Activated CD8-positive, alpha-beta memory T cell treated with anti-CD3 and anti-CD28 coated beads, Interleukin-2, amount 10 ng/mL, durations not matched to agents 7 days and 5 days (primary cell): ENCODE measurements around the gene NANS. TPM values are rescaled to one million over a fixed set of nuclear protein-coding genes. Genes with fewer than 3 reads are reported as not detected.
"Not testable (repeated sequence)": the region's sequence is repeated elsewhere in the genome, so short reads cannot be mapped to it uniquely, and the experiment has no call there.

Source experiments
- ATAC-seq: fragments of 150-1000 bp; cut with Tn5 transposase; one replicate; pipeline ENCODE4 v1.10.0; 2021; ENCODE audit warnings: moderate library complexity
- CTCF ChIA-PET: fragments of 350-600 bp; sonication (Branson Sonifier 250); formaldehyde crosslinking; loops from one replicate; lab custom pipeline; 2021; ENCODE audit warnings: antibody characterized with exemption; lab: Charles Lee
- DNase-seq: peaks from one replicate; pipeline ENCODE4 v3.0.0-alpha.2; 2020
- H3K27ac Mint-ChIP-seq: one replicate; pipeline ENCODE4 v1.8.0; 2021; ENCODE audit warnings: mild to moderate bottlenecking, mixed read lengths
- H3K27me3 Mint-ChIP-seq: one replicate; pipeline ENCODE4 v1.8.0; 2021; ENCODE audit warnings: mixed read lengths
- H3K36me3 Mint-ChIP-seq: one replicate; pipeline ENCODE4 v1.8.0; 2021; ENCODE audit warnings: mild to moderate bottlenecking, mixed read lengths
- H3K4me1 Mint-ChIP-seq: one replicate; pipeline ENCODE4 v1.8.0; 2021; ENCODE audit warnings: mixed read lengths
- H3K4me3 Mint-ChIP-seq: one replicate; pipeline ENCODE4 v1.8.0; 2021; ENCODE audit warnings: mild to moderate bottlenecking, moderate library complexity, mixed read lengths
- H3K9me3 Mint-ChIP-seq: one replicate; pipeline ENCODE4 v1.8.0; 2022; ENCODE audit warnings: low read depth, mixed read lengths
- total RNA-seq, 2 experiments: library from RNA; stranded (reverse); gene quantifications; one replicate each; pipeline ENCODE4 v1.2.3, GENCODE V29; 2021

NANS gene
- total RNA-seq, 2 experiments from 2014 or later, result 35.5 to 47.8 TPM

- Mint-ChIP-seq H3K36me3 (peaks cover 17% of the 10 kb centered on the region), H3K4me1 (peaks cover 42% of the 10 kb centered on the region), H3K27ac (peak overlapping the region; percentile 91), H3K27me3 (no peaks in the 10 kb centered on the region), H3K4me3 (peak overlapping the region; percentile 82), H3K9me3 (no peaks in the 10 kb centered on the region)
- no peak for ATAC-seq
- CTCF ChIA-PET, result interaction anchor here (2.1 to 5.2 kb wide), 5 partner anchors 10 to 144 kb away, joined by 6 to 49 read pairs (median 19); partner anchors contain the start of genes CORO2A and TBC1D2
- DNase-seq, result no peak
These were observed 63.9 kb downstream of the NANS start for GRCh38 chr9:98120476-98120875.

GRCh38 chr9:98121058-98121457 lies 64.5 kb downstream of the NANS start:
- DNase-seq, result no peak
- Mint-ChIP-seq H3K4me1 (peaks cover 42% of the 10 kb centered on the region), H3K27ac (no peak overlapping the region), H3K36me3 (peaks cover 15% of the 10 kb centered on the region), H3K27me3 (no peaks in the 10 kb centered on the region), H3K4me3 (no peak overlapping the region), H3K9me3 (no peaks in the 10 kb centered on the region)
- no peak for ATAC-seq
- CTCF ChIA-PET, result interaction anchor here (0.6 to 5.2 kb wide), 11 partner anchors 8 to 235 kb away, joined by 3 to 49 read pairs (median 5); partner anchors contain the start of genes CORO2A and TBC1D2

GRCh38 chr9:98124091-98124490 lies 67.6 kb downstream of the NANS start:
- peaks cover 30% of the 10 kb centered on the region for H3K4me1 Mint-ChIP-seq
- H3K27ac Mint-ChIP-seq, H3K9me3 Mint-ChIP-seq, H3K27me3 Mint-ChIP-seq, H3K36me3 Mint-ChIP-seq, ATAC-seq, H3K4me3 Mint-ChIP-seq, DNase-seq: not testable (repeated sequence)
- CTCF ChIA-PET, result interaction anchor here (1.2 kb wide), 1 partner anchor 69 kb away, joined by 3 read pairs; no protein-coding TSS in a partner anchor

- Mint-ChIP-seq H3K9me3 (no peaks in the 10 kb centered on the region), H3K36me3 (peaks cover 7% of the 10 kb centered on the region), H3K27me3 (no peaks in the 10 kb centered on the region), H3K4me1 (peaks cover 32% of the 10 kb centered on the region), H3K4me3 (no peak overlapping the region), H3K27ac (no peak overlapping the region)
- CTCF ChIA-PET, result interaction anchor here (1.2 kb wide), 1 partner anchor 69 kb away, joined by 3 read pairs; no protein-coding TSS in a partner anchor
- ATAC-seq (no peak), DNase-seq (no peak)
These were observed 68.3 kb downstream of the NANS start for GRCh38 chr9:98124637-98125426.

GRCh38 chr9:98127226-98127625 lies 70.7 kb downstream of the NANS start:
- no peak for ATAC-seq
- no peaks in the 10 kb centered on the region for H3K27me3 Mint-ChIP-seq
- DNase-seq, result no peak
- CTCF ChIA-PET, result interaction anchor here (0.6 kb wide), 2 partner anchors 91 to 828 kb away, joined by 3 to 4 read pairs; no protein-coding TSS in a partner anchor
- H3K36me3 Mint-ChIP-seq, result peaks cover 7% of the 10 kb centered on the region
- H3K27ac Mint-ChIP-seq, result no peak overlapping the region
- no peaks in the 10 kb centered on the region for H3K9me3 Mint-ChIP-seq
- H3K4me1 Mint-ChIP-seq, result peaks cover 10% of the 10 kb centered on the region
- no peak overlapping the region for H3K4me3 Mint-ChIP-seq

- Mint-ChIP-seq H3K27me3 (no peaks in the 10 kb centered on the region), H3K27ac (no peak overlapping the region), H3K36me3 (peaks cover 7% of the 10 kb centered on the region), H3K4me1 (peaks cover 10% of the 10 kb centered on the region), H3K9me3 (no peaks in the 10 kb centered on the region), H3K4me3 (no peak overlapping the region)
- CTCF ChIA-PET, result no interaction called here
- DNase-seq, result no peak
- no peak for ATAC-seq
These were observed 71.8 kb downstream of the NANS start for GRCh38 chr9:98128316-98128715.

GRCh38 chr9:98129451-98129881 lies 72.9 kb downstream of the NANS start:
- Mint-ChIP-seq H3K27me3 (no peaks in the 10 kb centered on the region), H3K36me3 (peaks cover 7% of the 10 kb centered on the region), H3K9me3 (no peaks in the 10 kb centered on the region), H3K27ac (peak overlapping the region; percentile 56), H3K4me3 (no peak overlapping the region), H3K4me1 (peaks cover 14% of the 10 kb centered on the region)
- CTCF ChIA-PET, result interaction anchor here (1.4 kb wide), 1 partner anchor 8 kb away, joined by 3 read pairs; no protein-coding TSS in a partner anchor
- DNase-seq (no peak), ATAC-seq (peak; percentile 58)

GRCh38 chr9:98130060-98130459 lies 73.5 kb downstream of the NANS start:
- H3K36me3 Mint-ChIP-seq, H3K4me3 Mint-ChIP-seq, ATAC-seq: not testable (repeated sequence)

GRCh38 chr9:98130576-98131228 lies 74.2 kb downstream of the NANS start:
- Mint-ChIP-seq H3K4me3 (no peak overlapping the region), H3K27me3 (no peaks in the 10 kb centered on the region), H3K9me3 (no peaks in the 10 kb centered on the region), H3K4me1 (peaks cover 17% of the 10 kb centered on the region), H3K27ac (no peak overlapping the region), H3K36me3 (peaks cover 4% of the 10 kb centered on the region)
- ATAC-seq (no peak), DNase-seq (no peak)
- CTCF ChIA-PET, result no interaction called here

More at GRCh38 chr9:98130060-98130459, 73.5 kb downstream of the NANS start:
- peaks cover 17% of the 10 kb centered on the region for H3K4me1 Mint-ChIP-seq
- H3K27ac Mint-ChIP-seq, H3K27me3 Mint-ChIP-seq, DNase-seq, H3K9me3 Mint-ChIP-seq: not testable (repeated sequence)
- CTCF ChIA-PET, result interaction anchor here (1.4 kb wide), 1 partner anchor 9 kb away, joined by 3 read pairs; no protein-coding TSS in a partner anchor

GRCh38 chr9:98132158-98132557 lies 75.6 kb downstream of the NANS start:
- no peak overlapping the region for H3K4me3 Mint-ChIP-seq
- H3K9me3 Mint-ChIP-seq, result no peaks in the 10 kb centered on the region
- H3K27ac Mint-ChIP-seq, result no peak overlapping the region
- CTCF ChIA-PET, result interaction anchor here (1.5 kb wide), 1 partner anchor 9 kb away, joined by 3 read pairs; no protein-coding TSS in a partner anchor
- no peak for DNase-seq
- peaks cover 17% of the 10 kb centered on the region for H3K4me1 Mint-ChIP-seq
- ATAC-seq, result no peak
- H3K36me3 Mint-ChIP-seq, result no peaks in the 10 kb centered on the region
- H3K27me3 Mint-ChIP-seq, result no peaks in the 10 kb centered on the region

Other genes with a start within 250 kb of the NANS start
- gene FOXE1, start 203.5 kb upstream of the NANS start, total RNA-seq, result not detected
- 10 to 100 TPM; 14.9 to 15.4 TPM for gene TRMO, start 134.2 kb upstream of the NANS start, total RNA-seq
- under 1 TPM; 0.23 to 0.47 TPM for gene HEMGN, start 118.6 kb upstream of the NANS start, total RNA-seq
- 100 to 1,000 TPM; 299 to 301 TPM for gene ANP32B, start 73.4 kb upstream of the NANS start, total RNA-seq
- 100 to 1,000 TPM in 1 of 2 experiments, 10 to 100 TPM in 1; 84.6 to 128 TPM for gene TRIM14, start 62.5 kb downstream of the NANS start, total RNA-seq
- 10 to 100 TPM in 1 of 2 experiments, 1 to 10 TPM in 1; 6.2 to 11.5 TPM for gene CORO2A, start 135.9 kb downstream of the NANS start, total RNA-seq
- gene TBC1D2, start 198.9 kb downstream of the NANS start, total RNA-seq, result 1 to 10 TPM; 2.7 to 5.0 TPM